Endothelial cell of umbilical vein (primary cell): ENCODE data around the gene SOCS7. TPM values are rescaled to one million over a fixed set of nuclear protein-coding genes. Genes with fewer than 3 reads are reported as not detected.

Experiments used
- BruUV-seq: library from RNA; stranded (reverse); fragments of 400-500 nt; replicated peaks from 2 replicates; lab custom pipeline; 2021; lab: Mats Ljungman, UMichigan
- CTCF ChIA-PET: fragments of 300-600, 350-600 bp; sonication (Branson Sonifier 250); formaldehyde crosslinking; loops from one replicate; lab custom pipeline; 2021; ENCODE audit warnings: antibody characterized with exemption, inconsistent platforms; lab: Charles Lee
- POLR2A ChIA-PET: fragments of 300-600, 350-600 bp; sonication (Branson Sonifier 250); formaldehyde crosslinking; loops from one replicate; lab custom pipeline; 2021; ENCODE audit warnings: antibody characterized with exemption, inconsistent platforms; lab: Charles Lee
- DNase-seq: peaks from one replicate; pipeline ENCODE4 v3.0.0-alpha.2; 2011; ENCODE audit warnings: low read depth, low spot score
- FAIRE-seq: peaks from 2 replicates; lab custom pipeline; 2011; peaks lifted over from hg19 to GRCh38; lab: Jason Lieb, UNC
- H2AFZ ChIP-seq: 2 replicates; pipeline ENCODE4 v1.6.0; 2012; ENCODE audit warnings: low read depth, low read length, control low read depth, inconsistent platforms
- H3K27ac ChIP-seq: 2 replicates; pipeline ENCODE4 v1.5.1; 2011; ENCODE audit warnings: low read depth, mild to moderate bottlenecking, control low read depth, low read length, moderate library complexity; ENCODE audit not compliant: insufficient read depth
- H3K27me3 ChIP-seq, 2 experiments: 2 replicates each; pipeline versions ENCODE4 v1.6.0 to v1.6.1; 2011; ENCODE audit warnings: low read length in 2 of 2, mixed read lengths in 1 of 2; ENCODE audit not compliant: control insufficient read depth in 2 of 2, insufficient read depth in 2 of 2
- H3K36me3 ChIP-seq, 2 experiments: 2 replicates in 1 of 2; 3 replicates in 1 of 2; pipeline ENCODE4 v1.5.1; 2011; ENCODE audit warnings: low read length in 2 of 2, mild to moderate bottlenecking in 1 of 2, moderate library complexity in 1 of 2; ENCODE audit not compliant: control insufficient read depth in 2 of 2, insufficient read depth in 2 of 2; ENCODE audit errors: extremely low read depth in 1 of 2
- H3K4me1 ChIP-seq: 3 replicates; pipeline ENCODE4 v1.5.1; 2011; ENCODE audit warnings: mild to moderate bottlenecking, low read length; ENCODE audit not compliant: control insufficient read depth, insufficient read depth; ENCODE audit errors: extremely low read depth
- H3K4me2 ChIP-seq: 2 replicates; pipeline ENCODE4 v1.6.1; 2011; ENCODE audit warnings: low read length, control low read depth, mixed read lengths; ENCODE audit not compliant: insufficient read depth
- H3K4me3 ChIP-seq, 3 experiments: fragments of 200-600 bp in 1 of 3; sonication (generic), shearing (Covaris generic) in 1 of 3; replicated peaks in 1 of 3; 2 replicates each; pipeline ENCODE4 v1.5.1; 2011 to 2016; ENCODE audit warnings: control low read depth in 3 of 3, low read length in 3 of 3, mild to moderate bottlenecking in 2 of 3, inconsistent platforms in 1 of 3, low read depth in 1 of 3, moderate library complexity in 1 of 3; ENCODE audit not compliant: insufficient read depth in 1 of 3
- H3K79me2 ChIP-seq: 2 replicates; pipeline ENCODE4 v1.6.0; 2012; ENCODE audit warnings: low read length, inconsistent platforms; ENCODE audit not compliant: control insufficient read depth, insufficient read depth
- H3K9ac ChIP-seq: replicated peaks from 2 replicates; pipeline ENCODE3; 2011; ENCODE audit warnings: low read length, control low read depth; ENCODE audit not compliant: insufficient read depth; ENCODE audit errors: extremely low read depth
- H3K9me1 ChIP-seq: replicated peaks from 3 replicates; pipeline ENCODE4 v1.6.0; 2011; ENCODE audit warnings: mild to moderate bottlenecking, low read length; ENCODE audit not compliant: control insufficient read depth, insufficient read depth; ENCODE audit errors: extremely low read depth
- H3K9me3 ChIP-seq: replicated peaks from 2 replicates; pipeline ENCODE4 v1.5.1; 2012; ENCODE audit warnings: low read length, inconsistent platforms; ENCODE audit not compliant: control insufficient read depth, insufficient read depth
- H4K20me1 ChIP-seq: replicated peaks from 2 replicates; pipeline ENCODE3; 2011; ENCODE audit warnings: mild to moderate bottlenecking, low read length; ENCODE audit not compliant: control insufficient read depth, insufficient read depth; ENCODE audit errors: extremely low read depth
- CTCF ChIP-seq, 2 donors: IDR thresholded peaks; 1 replicate in 1 of 2; 2 replicates in 1 of 2; pipeline ENCODE4 v1.5.1; 2011; ENCODE audit warnings: low read length in 2 of 2, mild to moderate bottlenecking in 2 of 2, moderate library complexity in 2 of 2, control low read depth in 1 of 2, inconsistent platforms in 1 of 2, low read depth in 1 of 2; ENCODE audit not compliant: insufficient read depth in 1 of 2; ENCODE audit errors: extremely low read depth in 1 of 2
- EZH2 ChIP-seq: IDR thresholded peaks from 2 replicates; pipeline ENCODE4 v1.6.1; 2012; ENCODE audit warnings: borderline replicate concordance, low read depth, mild to moderate bottlenecking, moderate library complexity, low read length, inconsistent platforms; ENCODE audit not compliant: severe bottlenecking
- FOS ChIP-seq: IDR thresholded peaks from 2 replicates; pipeline ENCODE4 v1.6.1; 2011; ENCODE audit warnings: mild to moderate bottlenecking, low read length, moderate library complexity, borderline replicate concordance; ENCODE audit not compliant: insufficient read depth
- GATA2 ChIP-seq: IDR thresholded peaks from 2 replicates; pipeline ENCODE4 v1.7.0; 2011; ENCODE audit warnings: low read depth, mild to moderate bottlenecking, moderate library complexity, mixed read lengths, low read length; ENCODE audit not compliant: insufficient read length, insufficient read depth
- JUN ChIP-seq: IDR thresholded peaks from 2 replicates; pipeline ENCODE4 v1.6.1; 2011; ENCODE audit warnings: borderline replicate concordance, low read depth; ENCODE audit not compliant: insufficient read length, insufficient read depth
- MAX ChIP-seq: IDR thresholded peaks from 2 replicates; pipeline ENCODE4 v1.6.1; 2011; ENCODE audit not compliant: insufficient read depth, insufficient read length
- MYC ChIP-seq: IDR thresholded peaks from one replicate; pipeline ENCODE4 v1.6.1; 2011; ENCODE audit warnings: mild to moderate bottlenecking, low read depth, low read length
- POLR2A ChIP-seq: IDR thresholded peaks from 2 replicates; pipeline ENCODE4 v1.6.1; 2012; ENCODE audit warnings: low read depth, mild to moderate bottlenecking, control low read depth, low read length
- POLR2AphosphoS5 ChIP-seq: IDR thresholded peaks from 2 replicates; pipeline ENCODE4 v1.6.1; 2012; ENCODE audit warnings: low read depth, mild to moderate bottlenecking, control low read depth, low read length, moderate library complexity; ENCODE audit not compliant: insufficient read depth
- dilution Hi-C: fragments of 300-500 bp; cut with MboI; formaldehyde crosslinking; loops from one replicate; pipeline ENCODE4 v1.15.0; 2019; ENCODE audit warnings: low sequenced_read_pairs; ENCODE audit not compliant: extremely low pct_ligation_motif_present
- intact Hi-C: fragments of 100-400 bp; cut with micrococcal nuclease; formaldehyde crosslinking; loops from one replicate; pipeline ENCODE4 v1.10.0; 2022
- polyA plus RNA-seq, 4 experiments: library from polyadenylated mRNA; depleted of rRNA in 3 of 4; stranded (reverse) in 3 of 4; unstranded in 1 of 4; fragments of >200 nt; gene quantifications; 2 replicates each; pipeline versions ENCODE4 v1.2.1 to v1.2.3, GENCODE V29; 2011 to 2012; ENCODE audit warnings: missing spikeins in 1 of 4
- total RNA-seq: library from RNA; stranded (reverse); gene quantifications from 2 replicates; pipeline ENCODE4 v1.2.3, GENCODE V29; 2021

The SOCS7 gene
- total and polyA plus RNA-seq, 2 donors (not counting 3 experiments of a cell fraction or from before 2014, with no cell fraction given): 5.9 to 10.4 TPM

- H3K9me3 ChIP-seq: no peaks in the 10 kb centered on the region
- H3K79me2 ChIP-seq: no peaks in the 10 kb centered on the region
- CTCF ChIA-PET: interaction anchor here (0.6 to 4.1 kb wide), 7 partner anchors 8 to 338 kb away, joined by 3 to 21 read pairs (median 4); no protein-coding TSS in a partner anchor
- H3K9ac ChIP-seq: no peak overlapping the region
- no peaks in the 10 kb centered on the region for H4K20me1 ChIP-seq
- DNase-seq (no peak), FAIRE-seq (no peak)
- no peak overlapping the region for H3K27ac ChIP-seq
- H2AFZ ChIP-seq: no peak overlapping the region
- intact Hi-C loops (no loop called here), dilution Hi-C loops (no loop called here)
- POLR2A ChIA-PET: interaction anchor here (0.6 kb wide), 1 partner anchor 16 kb away, joined by 3 read pairs; no protein-coding TSS in a partner anchor
- no peak overlapping the region for H3K4me3 ChIP-seq
- peaks cover 0 to 3% of the 10 kb centered on the region in 2 experiments for H3K27me3 ChIP-seq
- H3K9me1 ChIP-seq: no peaks in the 10 kb centered on the region
- TF ChIP-seq EZH2 (no peak), MAX (no peak), GATA2 (no peak), POLR2AphosphoS5 (no peak), JUN (no peak), MYC (no peak), FOS (no peak), CTCF (IDR thresholded peaks at IDR 0.05; ENCODE audit: extremely low read depth in 1 of 2, insufficient read depth in 1 of 2, low read depth in 1 of 2, low read length in 2 of 2) (no peak), POLR2A (no peak)
- BruUV-seq: no TSS peak
- H3K4me1 ChIP-seq: peaks cover 5% of the 10 kb centered on the region
- H3K4me2 ChIP-seq: no peak overlapping the region
- H3K36me3 ChIP-seq: peaks cover 0 to 9% of the 10 kb centered on the region in 2 experiments
These were observed 26.3 kb upstream of the SOCS7 start for GRCh38 chr17:38325221-38325851.
